ENCODE results near the gene AURKAIP1. TPM values are rescaled to one million over a fixed set of nuclear protein-coding genes. Genes with fewer than 3 reads are reported as not detected.
A peak's percentile ranks its signal among the peaks of the same experiment; 100 is the strongest.

Gene AURKAIP1
- total RNA-seq, 1 donor from 2014 or later, result 130 TPM

DNA sequence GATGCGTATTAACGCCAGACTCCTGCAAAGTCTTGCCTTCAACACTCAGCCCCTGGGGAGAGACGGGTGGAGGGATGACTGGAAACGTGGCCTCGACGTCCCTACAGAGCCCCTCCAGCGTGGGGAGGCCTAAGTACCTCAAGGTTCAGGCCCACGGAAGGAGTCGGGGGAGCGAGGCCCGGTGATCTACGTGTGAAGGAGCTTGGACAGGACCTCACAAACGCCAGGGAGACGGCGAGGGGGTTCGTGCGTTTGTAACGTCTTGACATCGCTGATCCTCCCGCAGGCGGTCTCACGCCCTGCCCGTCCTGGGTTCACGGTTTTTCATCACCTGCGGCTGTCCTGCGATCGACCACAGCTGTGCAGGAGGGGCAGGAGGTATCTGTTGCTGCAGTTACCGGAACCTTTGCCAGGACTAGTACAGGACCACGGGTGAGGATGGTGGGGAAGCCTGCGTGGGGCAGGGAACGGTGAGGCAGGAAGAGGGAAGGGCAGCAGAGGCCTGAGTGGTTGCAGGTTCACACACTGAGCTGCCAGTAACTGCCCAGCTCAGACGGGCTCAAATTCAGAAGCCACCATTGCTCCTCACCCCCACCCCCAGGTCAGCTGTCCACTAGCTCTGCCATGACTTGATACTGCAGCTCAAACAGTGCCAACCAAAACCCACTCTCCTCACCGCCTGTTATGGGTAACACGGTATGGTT is 25.0 kb upstream of the AURKAIP1 start:
- peaks cover 8% of the 10 kb centered on the region for H3K4me1 Mint-ChIP-seq (ENCODE audit: low read depth, unreplicated experiment)
- H3K36me3 Mint-ChIP-seq (ENCODE audit: unreplicated experiment), result no peaks in the 10 kb centered on the region
- no peak for DNase-seq
- H3K9me3 Mint-ChIP-seq (ENCODE audit: unreplicated experiment), result peaks cover 26% of the 10 kb centered on the region
- H3K4me3 Mint-ChIP-seq (ENCODE audit: unreplicated experiment), result peak overlapping the region; percentile 93
- TF ChIP-seq, protein P1, sequence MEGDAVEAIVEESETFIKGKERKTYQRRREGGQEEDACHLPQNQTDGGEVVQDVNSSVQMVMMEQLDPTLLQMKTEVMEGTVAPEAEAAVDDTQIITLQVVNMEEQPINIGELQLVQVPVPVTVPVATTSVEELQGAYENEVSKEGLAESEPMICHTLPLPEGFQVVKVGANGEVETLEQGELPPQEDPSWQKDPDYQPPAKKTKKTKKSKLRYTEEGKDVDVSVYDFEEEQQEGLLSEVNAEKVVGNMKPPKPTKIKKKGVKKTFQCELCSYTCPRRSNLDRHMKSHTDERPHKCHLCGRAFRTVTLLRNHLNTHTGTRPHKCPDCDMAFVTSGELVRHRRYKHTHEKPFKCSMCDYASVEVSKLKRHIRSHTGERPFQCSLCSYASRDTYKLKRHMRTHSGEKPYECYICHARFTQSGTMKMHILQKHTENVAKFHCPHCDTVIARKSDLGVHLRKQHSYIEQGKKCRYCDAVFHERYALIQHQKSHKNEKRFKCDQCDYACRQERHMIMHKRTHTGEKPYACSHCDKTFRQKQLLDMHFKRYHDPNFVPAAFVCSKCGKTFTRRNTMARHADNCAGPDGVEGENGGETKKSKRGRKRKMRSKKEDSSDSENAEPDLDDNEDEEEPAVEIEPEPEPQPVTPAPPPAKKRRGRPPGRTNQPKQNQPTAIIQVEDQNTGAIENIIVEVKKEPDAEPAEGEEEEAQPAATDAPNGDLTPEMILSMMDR (IDR thresholded peaks at IDR 0.05; ENCODE audit: partially characterized antibody, unreplicated experiment), result no peak
- H3K27ac Mint-ChIP-seq (ENCODE audit: unreplicated experiment), result peak overlapping the region; percentile 75
- peaks cover 3% of the 10 kb centered on the region for H3K27me3 Mint-ChIP-seq (ENCODE audit: unreplicated experiment)

DNA sequence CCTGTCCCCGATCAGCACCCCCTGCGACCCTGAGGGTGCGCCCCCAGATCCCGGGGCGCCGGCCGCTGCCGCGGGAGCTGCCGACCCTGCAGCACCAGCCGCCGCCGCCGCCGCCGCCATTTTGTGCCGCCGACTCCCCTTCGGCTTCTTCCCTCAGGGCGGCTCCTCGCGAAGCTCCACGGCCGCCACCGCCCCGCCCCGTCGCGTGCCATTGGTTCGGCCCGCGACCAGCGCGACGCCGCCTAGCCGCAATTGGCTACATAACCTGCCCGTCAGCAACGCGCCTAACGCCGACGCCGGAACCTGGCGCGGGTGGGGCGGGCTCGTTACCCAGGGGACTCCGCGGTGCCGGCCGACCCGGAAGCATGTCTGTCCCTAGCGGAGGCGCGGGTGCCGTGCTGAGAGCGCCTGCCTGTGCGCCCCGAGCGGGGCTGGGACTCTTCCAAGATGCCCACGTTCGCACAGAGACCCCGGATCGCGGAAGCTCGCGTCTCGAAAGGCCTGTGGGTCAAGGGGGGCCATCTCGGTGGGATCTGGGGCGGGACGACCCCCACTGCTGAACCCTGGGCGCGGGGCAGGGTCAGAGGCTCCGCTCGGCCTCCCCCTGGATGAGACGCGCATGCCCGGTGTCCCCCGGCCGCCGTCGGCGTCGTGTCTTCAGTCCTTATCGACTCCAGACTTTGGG is 24.3 kb upstream of the AURKAIP1 start, which contains the start of gene CCNL2:
TSS of gene CCNL2 (minus strand) at position 149 of the 685 bp plus-strand sequence. CDS start at position 120, 29 bp downstream.
- Mint-ChIP-seq H3K36me3 (ENCODE audit: unreplicated experiment) (no peaks in the 10 kb centered on the region), H3K4me1 (ENCODE audit: low read depth, unreplicated experiment) (peaks cover 10% of the 10 kb centered on the region), H3K4me3 (ENCODE audit: unreplicated experiment) (peak within 1 kb of the TSS; percentile 98), H3K27me3 (ENCODE audit: unreplicated experiment) (no peaks in the 10 kb centered on the region), H3K9me3 (ENCODE audit: unreplicated experiment) (peaks cover 23% of the 10 kb centered on the region), H3K27ac (ENCODE audit: unreplicated experiment) (peak within 1 kb of the TSS; percentile 93)
- TF ChIP-seq, protein P1 (IDR thresholded peaks at IDR 0.05; ENCODE audit: partially characterized antibody, unreplicated experiment), result peak; percentile 59
- peak; percentile 100 for DNase-seq

DNA sequence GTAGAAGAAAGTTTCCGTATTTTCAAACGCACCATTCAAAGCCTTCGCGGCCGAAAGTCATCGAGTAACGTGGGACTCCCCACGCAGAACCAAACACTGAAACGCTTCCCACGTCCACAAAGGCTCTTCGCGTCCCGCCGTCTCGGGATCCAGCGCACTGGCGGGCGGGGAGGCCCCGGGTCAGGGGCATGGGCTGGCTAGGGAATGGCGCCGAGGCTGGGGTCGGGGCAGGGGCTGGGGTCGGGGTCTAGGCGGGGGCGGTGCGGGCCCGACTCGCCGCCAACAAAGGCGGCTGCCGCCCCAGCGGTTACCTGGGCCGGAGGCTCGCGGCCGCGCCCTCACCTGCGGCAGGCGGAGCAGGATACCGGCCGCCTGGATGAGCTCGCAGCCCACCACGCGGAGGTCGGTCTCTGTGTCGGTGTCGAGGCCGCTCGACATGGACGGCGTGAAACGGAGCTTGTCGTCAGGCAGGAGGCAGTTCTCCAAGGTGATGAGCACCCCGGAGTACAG is 23.7 kb upstream of the AURKAIP1 start:
- H3K9me3 Mint-ChIP-seq (ENCODE audit: unreplicated experiment), result peaks cover 22% of the 10 kb centered on the region
- H3K36me3 Mint-ChIP-seq (ENCODE audit: unreplicated experiment), result no peaks in the 10 kb centered on the region
- H3K27me3 Mint-ChIP-seq (ENCODE audit: unreplicated experiment), result no peaks in the 10 kb centered on the region
- TF ChIP-seq, protein P1 (IDR thresholded peaks at IDR 0.05; ENCODE audit: partially characterized antibody, unreplicated experiment), result no peak
- H3K4me3 Mint-ChIP-seq (ENCODE audit: unreplicated experiment), result peak overlapping the region; percentile 98
- no peak for DNase-seq
- H3K4me1 Mint-ChIP-seq (ENCODE audit: low read depth, unreplicated experiment), result peaks cover 10% of the 10 kb centered on the region
- H3K27ac Mint-ChIP-seq (ENCODE audit: unreplicated experiment), result peak overlapping the region; percentile 93

DNA sequence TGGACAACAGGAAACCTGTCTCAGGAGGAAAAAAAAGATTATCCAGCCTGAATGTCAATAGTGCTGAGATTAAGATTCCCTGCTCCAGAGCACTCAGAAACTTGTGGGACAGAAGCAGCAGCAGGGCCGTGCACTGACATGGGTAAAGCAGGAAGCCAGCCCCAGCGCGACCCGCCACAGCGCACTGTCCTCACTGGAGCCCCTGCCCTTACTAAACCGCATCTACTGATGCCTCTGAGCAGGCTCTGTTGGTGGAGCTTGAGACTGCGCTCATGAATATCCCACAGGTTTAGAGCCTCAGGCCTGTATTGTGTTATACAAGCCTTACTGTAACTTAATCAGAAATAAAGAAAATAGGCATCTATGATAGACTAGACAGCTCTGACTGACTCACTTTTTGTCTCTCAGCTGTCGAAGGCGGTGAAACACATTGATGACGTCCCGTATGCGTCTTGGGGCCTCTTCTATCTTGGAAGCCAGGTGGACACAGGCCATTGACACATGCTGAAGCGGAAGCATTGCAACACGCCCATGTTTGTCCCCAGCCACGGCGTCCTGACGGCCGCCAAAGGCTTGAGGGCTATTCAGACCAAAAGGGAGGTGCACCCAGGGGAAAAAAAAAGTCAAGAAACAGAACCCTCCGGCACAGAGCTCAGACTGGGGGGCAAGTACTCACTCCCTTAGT is 23.0 kb upstream of the AURKAIP1 start:
- TF ChIP-seq, protein P1 (IDR thresholded peaks at IDR 0.05; ENCODE audit: partially characterized antibody, unreplicated experiment), result no peak
- H3K4me3 Mint-ChIP-seq (ENCODE audit: unreplicated experiment), result peak overlapping the region; percentile 98
- peaks cover 10% of the 10 kb centered on the region for H3K4me1 Mint-ChIP-seq (ENCODE audit: low read depth, unreplicated experiment)

More for the DNA sequence above, 23.0 kb upstream of the AURKAIP1 start:
- Mint-ChIP-seq H3K36me3 (ENCODE audit: unreplicated experiment) (no peaks in the 10 kb centered on the region), H3K9me3 (ENCODE audit: unreplicated experiment) (peaks cover 17% of the 10 kb centered on the region), H3K27me3 (ENCODE audit: unreplicated experiment) (no peaks in the 10 kb centered on the region), H3K27ac (ENCODE audit: unreplicated experiment) (peak overlapping the region; percentile 93)
- DNase-seq, result no peak

Data from glutamatergic neuron (in vitro differentiated cells).